Measurements from ENCODE around the gene RPL28. TPM values are rescaled to one million over a fixed set of nuclear protein-coding genes. Genes with fewer than 3 reads are reported as not detected.

RPL28 gene
- polyA plus RNA-seq, 1 donor from 2014 or later = 825 TPM

- Mint-ChIP-seq H3K4me3 (no peak overlapping the region), H3K27ac (no peak overlapping the region), H3K36me3 (no peaks in the 10 kb centered on the region), H3K4me1 (peaks cover 0 to 7% (median 0%) of the 10 kb centered on the region in 3 donors), H3K9me3 (peaks cover 0 to 7% (median 0%) of the 10 kb centered on the region in 3 donors), H3K27me3 (peaks cover 40% of the 10 kb centered on the region)
These were observed 48.7 kb downstream of the RPL28 start for GRCh38 chr19:55434356-55434919.

GRCh38 chr19:55435020-55435419 lies 49.3 kb downstream of the RPL28 start:
- Mint-ChIP-seq H3K36me3 (no peaks in the 10 kb centered on the region), H3K27ac (no peak overlapping the region), H3K4me1 (peaks cover 0 to 5% (median 0%) of the 10 kb centered on the region in 3 donors), H3K4me3 (no peak overlapping the region), H3K9me3 (peaks cover 0 to 8% (median 0%) of the 10 kb centered on the region in 3 donors), H3K27me3 (peaks cover 40% of the 10 kb centered on the region)

- peaks cover 6 to 12% (median 7%) of the 10 kb centered on the region in 3 donors for H3K4me1 Mint-ChIP-seq
These were observed 51.1 kb downstream of the RPL28 start for GRCh38 chr19:55436847-55437246.

GRCh38 chr19:55437410-55437809 lies 51.7 kb downstream of the RPL28 start:
- H3K27ac Mint-ChIP-seq = peak overlapping the region in 1 of 3 donors; percentile 3
- no peaks in the 10 kb centered on the region for H3K36me3 Mint-ChIP-seq
- H3K27me3 Mint-ChIP-seq = peaks cover 42% of the 10 kb centered on the region
- H3K4me1 Mint-ChIP-seq = peaks cover 6 to 14% (median 7%) of the 10 kb centered on the region in 3 donors
- H3K9me3 Mint-ChIP-seq = peaks cover 0 to 11% (median 0%) of the 10 kb centered on the region in 3 donors
- no peak overlapping the region for H3K4me3 Mint-ChIP-seq

More at GRCh38 chr19:55436847-55437246, 51.1 kb downstream of the RPL28 start:
- Mint-ChIP-seq H3K27me3 (peaks cover 43% of the 10 kb centered on the region), H3K9me3 (peaks cover 0 to 11% (median 0%) of the 10 kb centered on the region in 3 donors), H3K27ac (peak overlapping the region in 1 of 3 donors; percentile 3), H3K4me3 (no peak overlapping the region), H3K36me3 (no peaks in the 10 kb centered on the region)

GRCh38 chr19:55439052-55439451 lies 53.3 kb downstream of the RPL28 start:
- H3K4me3 Mint-ChIP-seq = peak overlapping the region in 1 of 4 donors; percentile 10
- peaks cover 48% of the 10 kb centered on the region for H3K27me3 Mint-ChIP-seq
- H3K27ac Mint-ChIP-seq = peak overlapping the region in 1 of 3 donors; percentile 33
- no peaks in the 10 kb centered on the region for H3K36me3 Mint-ChIP-seq
- peaks cover 6 to 14% (median 10%) of the 10 kb centered on the region in 3 donors for H3K4me1 Mint-ChIP-seq
- peaks cover 0 to 11% (median 0%) of the 10 kb centered on the region in 3 donors for H3K9me3 Mint-ChIP-seq

GRCh38 chr19:55440411-55441105 lies 54.8 kb downstream of the RPL28 start:
- H3K4me1 Mint-ChIP-seq = peaks cover 6 to 14% (median 10%) of the 10 kb centered on the region in 3 donors
- peak overlapping the region in 1 of 3 donors; percentile 4 for H3K27ac Mint-ChIP-seq
- H3K27me3 Mint-ChIP-seq = peaks cover 59% of the 10 kb centered on the region
- peak overlapping the region in 1 of 4 donors; percentile 80 for H3K4me3 Mint-ChIP-seq
- no peaks in the 10 kb centered on the region for H3K36me3 Mint-ChIP-seq
- peaks cover 0 to 11% (median 0%) of the 10 kb centered on the region in 3 donors for H3K9me3 Mint-ChIP-seq

- Mint-ChIP-seq H3K9me3 (peaks cover 0 to 11% (median 0%) of the 10 kb centered on the region in 3 donors), H3K36me3 (no peaks in the 10 kb centered on the region), H3K27me3 (peaks cover 64% of the 10 kb centered on the region), H3K4me1 (peaks cover 6 to 14% (median 10%) of the 10 kb centered on the region in 3 donors), H3K4me3 (peak overlapping the region in 3 of 4 donors; percentile 10 to 81 (median 49)), H3K27ac (peak overlapping the region in 2 of 3 donors; percentile 82 to 95)
These were observed 55.6 kb downstream of the RPL28 start for GRCh38 chr19:55441319-55441691.

GRCh38 chr19:55441692-55442321 lies 56.1 kb downstream of the RPL28 start:
- H3K9me3 Mint-ChIP-seq = peaks cover 0 to 11% (median 0%) of the 10 kb centered on the region in 3 donors

GRCh38 chr19:55442372-55442961 lies 56.7 kb downstream of the RPL28 start:
- peaks cover 55% of the 10 kb centered on the region for H3K27me3 Mint-ChIP-seq
- H3K4me1 Mint-ChIP-seq = peaks cover 6 to 14% (median 10%) of the 10 kb centered on the region in 3 donors
- H3K36me3 Mint-ChIP-seq = no peaks in the 10 kb centered on the region
- peak overlapping the region in 2 of 4 donors; percentile 66 to 76 for H3K4me3 Mint-ChIP-seq
- peak overlapping the region in 1 of 3 donors; percentile 39 for H3K27ac Mint-ChIP-seq
- peaks cover 0 to 11% (median 0%) of the 10 kb centered on the region in 3 donors for H3K9me3 Mint-ChIP-seq

More at GRCh38 chr19:55441692-55442321, 56.1 kb downstream of the RPL28 start:
- H3K27me3 Mint-ChIP-seq = peaks cover 62% of the 10 kb centered on the region
- H3K4me3 Mint-ChIP-seq = peak overlapping the region in 3 of 4 donors; percentile 10 to 81 (median 49)
- H3K27ac Mint-ChIP-seq = peak overlapping the region in 2 of 3 donors; percentile 82 to 95
- H3K36me3 Mint-ChIP-seq = no peaks in the 10 kb centered on the region
- peaks cover 6 to 14% (median 10%) of the 10 kb centered on the region in 3 donors for H3K4me1 Mint-ChIP-seq

- peaks cover 0 to 11% (median 0%) of the 10 kb centered on the region in 3 donors for H3K9me3 Mint-ChIP-seq
- H3K36me3 Mint-ChIP-seq = no peaks in the 10 kb centered on the region
- H3K4me3 Mint-ChIP-seq = peak within 1 kb of the TSS in 2 of 4 donors; percentile 66 to 76
- peaks cover 55% of the 10 kb centered on the region for H3K27me3 Mint-ChIP-seq
- H3K4me1 Mint-ChIP-seq = peaks cover 6 to 14% (median 10%) of the 10 kb centered on the region in 3 donors
- peak within 1 kb of the TSS; percentile 39 to 87 (median 45) for H3K27ac Mint-ChIP-seq
These were observed 57.5 kb downstream of the RPL28 start, which contains the start of gene SHISA7 for GRCh38 chr19:55443045-55443823. Gene SHISA7 (minus strand): TSS chr19:55443300. CDS start chr19:55442863, 437 bp downstream.

GRCh38 chr19:55443824-55444480 lies 58.2 kb downstream of the RPL28 start:
- peak overlapping the region in 1 of 3 donors; percentile 45 for H3K27ac Mint-ChIP-seq
- no peaks in the 10 kb centered on the region for H3K36me3 Mint-ChIP-seq
- H3K4me3 Mint-ChIP-seq = peak overlapping the region in 2 of 4 donors; percentile 47 to 55

GRCh38 chr19:55444646-55445045 lies 58.9 kb downstream of the RPL28 start:
- H3K27me3 Mint-ChIP-seq = peaks cover 45% of the 10 kb centered on the region
- H3K4me3 Mint-ChIP-seq = no peak overlapping the region
- H3K4me1 Mint-ChIP-seq = peaks cover 6 to 14% (median 8%) of the 10 kb centered on the region in 3 donors
- peak overlapping the region in 1 of 3 donors; percentile 45 for H3K27ac Mint-ChIP-seq
- peaks cover 0 to 7% (median 0%) of the 10 kb centered on the region in 3 donors for H3K9me3 Mint-ChIP-seq
- H3K36me3 Mint-ChIP-seq = no peaks in the 10 kb centered on the region

More at GRCh38 chr19:55443824-55444480, 58.2 kb downstream of the RPL28 start:
- Mint-ChIP-seq H3K27me3 (peaks cover 52% of the 10 kb centered on the region), H3K9me3 (peaks cover 0 to 9% (median 0%) of the 10 kb centered on the region in 3 donors), H3K4me1 (peaks cover 6 to 14% (median 10%) of the 10 kb centered on the region in 3 donors)

- Mint-ChIP-seq H3K4me1 (peaks cover 6 to 10% (median 8%) of the 10 kb centered on the region in 3 donors), H3K4me3 (no peak overlapping the region), H3K36me3 (no peaks in the 10 kb centered on the region), H3K27me3 (peaks cover 38% of the 10 kb centered on the region), H3K9me3 (peaks cover 0 to 4% (median 0%) of the 10 kb centered on the region in 3 donors), H3K27ac (no peak overlapping the region)
These were observed 60.3 kb downstream of the RPL28 start for GRCh38 chr19:55446060-55446459.

Measured in IgD-negative memory B cell (primary cell).